Measurements from ENCODE around the gene FRMPD4.
"Not testable (repeated sequence)": the region's sequence is repeated elsewhere in the genome, so short reads cannot be mapped to it uniquely, and the experiment has no call there.

The FRMPD4 gene

DNA sequence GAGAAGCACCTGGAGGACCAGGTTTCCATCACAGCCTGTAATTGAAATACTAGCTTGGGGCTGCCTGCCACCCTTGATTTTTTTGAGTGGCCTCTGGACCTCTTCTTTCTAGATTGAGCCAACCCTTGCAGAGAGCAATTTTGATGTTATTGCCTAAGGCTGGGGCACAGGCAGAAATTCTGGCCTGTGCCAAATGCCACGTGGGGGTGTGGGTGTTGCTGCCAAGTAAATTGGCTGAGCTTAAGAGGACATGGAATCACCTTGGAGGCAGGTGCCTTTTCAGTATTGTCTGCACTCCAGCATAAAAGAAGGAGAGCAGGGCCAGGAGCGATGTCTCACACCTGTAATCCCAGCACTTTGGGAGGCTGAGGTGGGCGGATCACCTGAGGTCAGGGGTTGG is 366.9 kb downstream of the FRMPD4 start (continued):
- TF ChIP-seq, protein P1, sequence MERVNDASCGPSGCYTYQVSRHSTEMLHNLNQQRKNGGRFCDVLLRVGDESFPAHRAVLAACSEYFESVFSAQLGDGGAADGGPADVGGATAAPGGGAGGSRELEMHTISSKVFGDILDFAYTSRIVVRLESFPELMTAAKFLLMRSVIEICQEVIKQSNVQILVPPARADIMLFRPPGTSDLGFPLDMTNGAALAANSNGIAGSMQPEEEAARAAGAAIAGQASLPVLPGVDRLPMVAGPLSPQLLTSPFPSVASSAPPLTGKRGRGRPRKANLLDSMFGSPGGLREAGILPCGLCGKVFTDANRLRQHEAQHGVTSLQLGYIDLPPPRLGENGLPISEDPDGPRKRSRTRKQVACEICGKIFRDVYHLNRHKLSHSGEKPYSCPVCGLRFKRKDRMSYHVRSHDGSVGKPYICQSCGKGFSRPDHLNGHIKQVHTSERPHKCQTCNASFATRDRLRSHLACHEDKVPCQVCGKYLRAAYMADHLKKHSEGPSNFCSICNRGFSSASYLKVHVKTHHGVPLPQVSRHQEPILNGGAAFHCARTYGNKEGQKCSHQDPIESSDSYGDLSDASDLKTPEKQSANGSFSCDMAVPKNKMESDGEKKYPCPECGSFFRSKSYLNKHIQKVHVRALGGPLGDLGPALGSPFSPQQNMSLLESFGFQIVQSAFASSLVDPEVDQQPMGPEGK (CRISPR knock-in tag; IDR thresholded peaks at IDR 0.05; ENCODE audit: borderline replicate concordance) = no peak
- TF ChIP-seq ZNF70 (CRISPR knock-in tag; IDR thresholded peaks at IDR 0.05) = no peak
- TF ChIP-seq CSDC2 (CRISPR knock-in tag; IDR thresholded peaks at IDR 0.05) = no peak
- TF ChIP-seq ARNTL (CRISPR knock-in tag; IDR thresholded peaks at IDR 0.05; ENCODE audit: borderline replicate concordance, low read depth) = no peak

DNA sequence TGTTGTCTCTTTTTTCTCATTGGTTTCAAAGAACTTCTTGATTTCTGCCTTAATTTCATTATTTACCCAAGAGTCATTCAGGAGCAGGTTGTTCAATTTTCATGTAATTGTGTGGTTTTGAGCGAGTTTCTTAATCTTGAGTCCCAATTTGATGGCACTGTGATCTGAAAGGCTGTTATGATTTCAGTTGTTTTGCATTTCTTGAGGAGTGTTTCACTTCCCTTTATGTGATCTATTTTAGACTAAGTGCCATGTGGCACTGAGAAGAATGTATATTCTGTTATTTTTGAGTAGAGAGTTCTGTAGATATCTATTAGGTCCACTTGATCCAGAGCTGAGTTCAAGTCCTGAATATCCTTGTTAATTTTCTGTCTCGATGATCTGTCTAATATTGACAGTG is 377.1 kb downstream of the FRMPD4 start:
- ATAC-seq = not testable (repeated sequence)

DNA sequence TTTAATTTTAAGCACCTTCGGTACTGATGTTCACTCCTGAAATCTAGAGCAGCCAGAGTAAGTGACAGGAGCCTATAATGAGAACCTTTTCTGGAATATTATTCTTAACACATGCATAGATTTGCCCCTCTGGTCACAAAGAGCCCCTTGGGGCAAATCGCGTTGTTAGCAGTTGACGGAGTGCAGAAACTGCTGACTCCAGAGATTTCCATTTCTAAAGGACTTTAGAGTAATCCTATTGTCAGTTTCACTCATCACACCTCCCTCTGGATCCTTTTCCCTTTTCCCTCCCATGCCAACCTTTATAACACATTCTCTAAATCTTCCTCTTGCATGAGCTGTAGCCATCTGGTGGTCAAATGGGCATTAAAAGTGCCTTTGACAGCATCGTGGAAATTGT is 388.0 kb downstream of the FRMPD4 start:
- TF ChIP-seq TCF4 (CRISPR knock-in tag; IDR thresholded peaks at IDR 0.05; ENCODE audit: borderline replicate concordance) = no peak
- no peak for ATAC-seq

DNA sequence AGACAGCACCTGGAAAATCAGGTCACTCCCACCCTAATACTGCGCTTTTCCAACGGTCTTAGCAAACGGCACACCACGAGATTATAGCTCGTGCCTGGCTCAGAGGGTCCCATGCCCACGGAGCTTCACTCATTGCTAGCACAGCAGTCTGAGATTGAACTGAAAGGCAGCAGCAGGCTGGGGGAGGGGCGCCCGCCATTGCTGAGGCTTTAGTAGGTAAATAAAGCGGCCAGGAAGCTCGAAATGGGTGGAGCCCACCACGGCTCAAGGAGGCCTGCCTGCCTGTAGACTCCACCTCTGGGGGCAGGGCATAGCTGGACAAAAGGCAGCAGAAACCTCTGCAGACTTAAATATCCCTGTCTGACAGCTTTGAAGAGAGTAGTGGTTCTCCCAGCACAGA is 399.8 kb downstream of the FRMPD4 start:
- not testable (repeated sequence) for ATAC-seq

DNA sequence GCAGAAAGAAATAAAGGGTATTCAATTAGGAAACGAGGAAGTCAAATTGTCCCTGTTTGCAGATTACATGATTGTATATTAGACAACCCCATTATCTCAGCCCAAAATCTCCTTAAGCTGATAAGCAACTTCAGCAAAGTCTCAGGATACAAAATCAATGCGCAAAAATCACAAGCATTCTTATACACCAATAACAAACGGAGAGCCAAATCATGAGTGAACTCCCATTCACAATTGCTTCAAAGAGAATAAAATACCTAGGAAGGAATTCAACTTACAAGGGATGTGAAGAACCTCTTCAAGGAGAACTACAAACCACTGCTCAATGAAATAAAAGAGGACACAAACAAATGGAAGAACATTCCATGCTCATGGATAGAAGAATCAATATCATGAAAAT is 404.0 kb downstream of the FRMPD4 start:
- not testable (repeated sequence) for ATAC-seq

DNA sequence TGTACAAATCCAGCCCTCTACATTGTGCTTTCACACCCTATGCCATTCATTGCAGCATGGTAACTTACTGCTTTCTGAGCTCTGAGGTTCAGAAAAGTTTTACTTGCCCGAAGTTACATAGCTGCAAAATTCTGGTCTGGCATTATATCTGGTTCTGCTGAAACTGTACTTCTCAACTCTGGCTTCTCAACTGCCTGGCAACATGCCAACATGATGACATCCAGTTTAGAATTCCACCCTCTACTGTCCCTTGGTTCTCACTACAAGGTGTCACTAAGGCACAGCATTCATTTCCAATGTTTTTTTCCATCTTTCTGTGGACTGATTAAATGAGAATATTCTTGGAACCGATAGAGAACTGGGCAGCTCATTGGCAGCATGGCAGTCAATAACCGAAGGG is 410.1 kb downstream of the FRMPD4 start:
- TF ChIP-seq ZFP3 (CRISPR knock-in tag; IDR thresholded peaks at IDR 0.05) (no peak), ZNF70 (CRISPR knock-in tag; IDR thresholded peaks at IDR 0.05) (no peak), ISL1 (CRISPR knock-in tag; IDR thresholded peaks at IDR 0.05) (no peak), TCF4 (CRISPR knock-in tag; IDR thresholded peaks at IDR 0.05; ENCODE audit: borderline replicate concordance) (no peak), ARNTL (CRISPR knock-in tag; IDR thresholded peaks at IDR 0.05; ENCODE audit: borderline replicate concordance, low read depth) (no peak), ZC3H10 (CRISPR knock-in tag; IDR thresholded peaks at IDR 0.05) (no peak), OSR1 (CRISPR knock-in tag; IDR thresholded peaks at IDR 0.05) (no peak), RARB (CRISPR knock-in tag; IDR thresholded peaks at IDR 0.05) (no peak), TOX (CRISPR knock-in tag; IDR thresholded peaks at IDR 0.05; ENCODE audit: borderline replicate concordance) (no peak), CSDC2 (CRISPR knock-in tag; IDR thresholded peaks at IDR 0.05) (no peak), ESRRG (CRISPR knock-in tag; IDR thresholded peaks at IDR 0.05) (no peak), ZNF8 (CRISPR knock-in tag; IDR thresholded peaks at IDR 0.05) (no peak), ZFP30 (CRISPR knock-in tag; IDR thresholded peaks at IDR 0.05) (no peak), ZNF565 (CRISPR knock-in tag; conservative IDR thresholded peaks at IDR 0.05; ENCODE audit: low read depth) (no peak), GLIS3 (CRISPR knock-in tag; IDR thresholded peaks at IDR 0.05) (no peak), SNAI2 (CRISPR knock-in tag; IDR thresholded peaks at IDR 0.05) (no peak)
- TF ChIP-seq, protein P1 (CRISPR knock-in tag; IDR thresholded peaks at IDR 0.05; ENCODE audit: borderline replicate concordance) = no peak
- TF ChIP-seq, protein P2, sequence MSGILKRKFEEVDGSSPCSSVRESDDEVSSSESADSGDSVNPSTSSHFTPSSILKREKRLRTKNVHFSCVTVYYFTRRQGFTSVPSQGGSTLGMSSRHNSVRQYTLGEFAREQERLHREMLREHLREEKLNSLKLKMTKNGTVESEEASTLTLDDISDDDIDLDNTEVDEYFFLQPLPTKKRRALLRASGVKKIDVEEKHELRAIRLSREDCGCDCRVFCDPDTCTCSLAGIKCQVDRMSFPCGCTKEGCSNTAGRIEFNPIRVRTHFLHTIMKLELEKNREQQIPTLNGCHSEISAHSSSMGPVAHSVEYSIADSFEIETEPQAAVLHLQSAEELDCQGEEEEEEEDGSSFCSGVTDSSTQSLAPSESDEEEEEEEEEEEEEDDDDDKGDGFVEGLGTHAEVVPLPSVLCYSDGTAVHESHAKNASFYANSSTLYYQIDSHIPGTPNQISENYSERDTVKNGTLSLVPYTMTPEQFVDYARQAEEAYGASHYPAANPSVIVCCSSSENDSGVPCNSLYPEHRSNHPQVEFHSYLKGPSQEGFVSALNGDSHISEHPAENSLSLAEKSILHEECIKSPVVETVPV (CRISPR knock-in tag; IDR thresholded peaks at IDR 0.05) = no peak
- TF ChIP-seq, protein P3, sequence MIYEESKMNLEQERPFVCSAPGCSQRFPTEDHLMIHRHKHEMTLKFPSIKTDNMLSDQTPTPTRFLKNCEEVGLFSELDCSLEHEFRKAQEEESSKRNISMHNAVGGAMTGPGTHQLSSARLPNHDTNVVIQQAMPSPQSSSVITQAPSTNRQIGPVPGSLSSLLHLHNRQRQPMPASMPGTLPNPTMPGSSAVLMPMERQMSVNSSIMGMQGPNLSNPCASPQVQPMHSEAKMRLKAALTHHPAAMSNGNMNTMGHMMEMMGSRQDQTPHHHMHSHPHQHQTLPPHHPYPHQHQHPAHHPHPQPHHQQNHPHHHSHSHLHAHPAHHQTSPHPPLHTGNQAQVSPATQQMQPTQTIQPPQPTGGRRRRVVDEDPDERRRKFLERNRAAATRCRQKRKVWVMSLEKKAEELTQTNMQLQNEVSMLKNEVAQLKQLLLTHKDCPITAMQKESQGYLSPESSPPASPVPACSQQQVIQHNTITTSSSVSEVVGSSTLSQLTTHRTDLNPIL (CRISPR knock-in tag; IDR thresholded peaks at IDR 0.05; ENCODE audit: low read depth) = no peak
- TF ChIP-seq, protein P4, sequence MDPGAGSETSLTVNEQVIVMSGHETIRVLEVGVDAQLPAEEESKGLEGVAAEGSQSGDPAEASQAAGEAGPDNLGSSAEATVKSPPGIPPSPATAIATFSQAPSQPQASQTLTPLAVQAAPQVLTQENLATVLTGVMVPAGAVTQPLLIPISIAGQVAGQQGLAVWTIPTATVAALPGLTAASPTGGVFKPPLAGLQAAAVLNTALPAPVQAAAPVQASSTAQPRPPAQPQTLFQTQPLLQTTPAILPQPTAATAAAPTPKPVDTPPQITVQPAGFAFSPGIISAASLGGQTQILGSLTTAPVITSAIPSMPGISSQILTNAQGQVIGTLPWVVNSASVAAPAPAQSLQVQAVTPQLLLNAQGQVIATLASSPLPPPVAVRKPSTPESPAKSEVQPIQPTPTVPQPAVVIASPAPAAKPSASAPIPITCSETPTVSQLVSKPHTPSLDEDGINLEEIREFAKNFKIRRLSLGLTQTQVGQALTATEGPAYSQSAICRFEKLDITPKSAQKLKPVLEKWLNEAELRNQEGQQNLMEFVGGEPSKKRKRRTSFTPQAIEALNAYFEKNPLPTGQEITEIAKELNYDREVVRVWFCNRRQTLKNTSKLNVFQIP (CRISPR knock-in tag; IDR thresholded peaks at IDR 0.05; ENCODE audit: borderline replicate concordance, low read depth) = no peak
- ATAC-seq = no peak

Data from SK-N-SH treated with all-trans-retinoic acid at 6 μM for 48 hours (cell line).